ENCODE data around the gene UNCX.

The UNCX gene

GRCh38 chr7:1234881-1235500 is 2.3 kb downstream of the UNCX start:
- H3K9me2 ChIP-seq (replicated peaks; ENCODE audit: low read depth, low read length), result no peaks in the 10 kb centered on the region
- no peaks in the 10 kb centered on the region for H3F3A ChIP-seq (ENCODE audit: low read depth)
- H3K36me3 ChIP-seq (ENCODE audit: insufficient read depth, low read length), result no peaks in the 10 kb centered on the region
- H3K79me2 ChIP-seq (ENCODE audit: insufficient read depth, low read length), result no peaks in the 10 kb centered on the region
- H3K9ac ChIP-seq (ENCODE audit: low read depth, low read length, poor library complexity, severe bottlenecking), result no peak overlapping the region
- TF ChIP-seq CTCF (conservative IDR thresholded peaks at IDR 0.05; ENCODE audit: low read length) (no peak), EZH2phosphoT487 (IDR thresholded peaks at IDR 0.05; ENCODE audit: borderline replicate concordance) (no peak)
- H3K9me3 ChIP-seq (ENCODE audit: insufficient read depth, low read depth, low read length), result no peaks in the 10 kb centered on the region
- H4K20me1 ChIP-seq (ENCODE audit: insufficient read depth, low read length, poor library complexity, severe bottlenecking), result no peaks in the 10 kb centered on the region
- H3K27me3 ChIP-seq (ENCODE audit: insufficient read depth, low read length, poor library complexity, severe bottlenecking), result no peaks in the 10 kb centered on the region
- H3K4me3 ChIP-seq (ENCODE audit: low read length, poor library complexity, severe bottlenecking), result no peak overlapping the region
- no peak overlapping the region for H2AFZ ChIP-seq (ENCODE audit: low read length)
- H3K4me1 ChIP-seq (ENCODE audit: insufficient read depth, low read length, poor library complexity, severe bottlenecking), result no peaks in the 10 kb centered on the region
- no peak overlapping the region for H3K4me2 ChIP-seq (ENCODE audit: low read depth, low read length, poor library complexity, severe bottlenecking)

DNA sequence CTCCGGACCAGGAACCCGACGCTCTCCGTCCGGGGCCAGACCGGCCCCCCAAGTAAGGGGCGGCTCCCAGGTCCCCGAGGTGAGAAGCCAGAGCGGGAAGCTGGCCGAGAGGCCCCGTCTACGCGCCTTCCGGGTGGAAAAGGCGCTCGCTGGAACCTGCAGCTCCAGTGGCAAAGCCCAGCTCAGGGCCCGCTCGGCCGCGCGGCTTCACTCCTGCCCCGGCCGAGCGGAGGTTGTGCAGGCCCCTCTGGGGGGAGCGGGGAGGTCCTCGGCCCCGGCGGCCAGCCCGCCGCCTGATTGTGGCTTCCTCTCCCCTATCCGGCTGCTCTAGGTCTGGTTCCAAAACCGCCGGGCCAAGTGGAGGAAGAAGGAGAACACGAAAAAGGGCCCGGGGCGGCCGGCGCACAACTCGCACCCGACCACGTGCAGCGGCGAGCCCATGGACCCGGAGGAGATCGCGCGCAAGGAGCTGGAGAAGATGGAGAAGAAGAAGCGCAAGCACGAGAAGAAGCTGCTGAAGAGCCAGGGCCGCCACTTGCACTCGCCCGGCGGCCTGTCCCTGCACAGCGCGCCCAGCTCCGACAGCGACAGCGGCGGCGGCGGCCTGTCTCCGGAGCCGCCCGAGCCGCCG is 2.9 kb downstream of the UNCX start:
- Histone ChIP-seq H3K79me2 (ENCODE audit: insufficient read depth, low read length) (no peaks in the 10 kb centered on the region), H3F3A (ENCODE audit: low read depth) (no peaks in the 10 kb centered on the region), H3K36me3 (ENCODE audit: insufficient read depth, low read length) (no peaks in the 10 kb centered on the region), H4K20me1 (ENCODE audit: insufficient read depth, low read length, poor library complexity, severe bottlenecking) (no peaks in the 10 kb centered on the region), H3K4me1 (ENCODE audit: insufficient read depth, low read length, poor library complexity, severe bottlenecking) (no peaks in the 10 kb centered on the region), H3K9me3 (ENCODE audit: insufficient read depth, low read depth, low read length) (no peaks in the 10 kb centered on the region), H3K4me3 (ENCODE audit: low read length, poor library complexity, severe bottlenecking) (no peak overlapping the region), H3K9me2 (replicated peaks; ENCODE audit: low read depth, low read length) (no peaks in the 10 kb centered on the region), H2AFZ (ENCODE audit: low read length) (no peak overlapping the region), H3K9ac (ENCODE audit: low read depth, low read length, poor library complexity, severe bottlenecking) (no peak overlapping the region), H3K4me2 (ENCODE audit: low read depth, low read length, poor library complexity, severe bottlenecking) (no peak overlapping the region), H3K27me3 (ENCODE audit: insufficient read depth, low read length, poor library complexity, severe bottlenecking) (no peaks in the 10 kb centered on the region)
- TF ChIP-seq EZH2phosphoT487 (IDR thresholded peaks at IDR 0.05; ENCODE audit: borderline replicate concordance) (no peak), CTCF (conservative IDR thresholded peaks at IDR 0.05; ENCODE audit: low read length) (no peak)

DNA sequence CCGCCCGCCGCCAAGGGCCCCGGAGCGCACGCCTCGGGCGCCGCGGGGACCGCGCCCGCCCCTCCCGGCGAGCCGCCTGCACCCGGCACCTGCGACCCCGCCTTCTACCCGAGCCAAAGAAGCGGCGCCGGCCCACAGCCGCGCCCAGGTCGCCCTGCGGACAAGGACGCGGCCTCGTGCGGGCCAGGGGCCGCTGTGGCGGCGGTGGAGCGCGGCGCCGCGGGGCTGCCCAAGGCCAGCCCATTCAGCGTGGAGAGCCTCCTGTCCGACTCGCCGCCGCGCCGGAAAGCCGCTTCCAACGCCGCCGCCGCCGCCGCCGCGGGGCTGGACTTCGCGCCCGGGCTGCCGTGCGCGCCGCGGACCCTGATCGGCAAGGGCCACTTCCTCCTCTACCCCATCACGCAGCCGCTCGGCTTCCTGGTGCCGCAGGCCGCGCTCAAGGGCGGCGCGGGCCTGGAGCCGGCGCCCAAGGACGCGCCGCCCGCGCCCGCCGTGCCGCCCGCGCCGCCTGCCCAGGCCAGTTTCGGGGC is 3.5 kb downstream of the UNCX start:
- no peak overlapping the region for H3K9ac ChIP-seq (ENCODE audit: low read depth, low read length, poor library complexity, severe bottlenecking)
- H3K9me2 ChIP-seq (replicated peaks; ENCODE audit: low read depth, low read length), result no peaks in the 10 kb centered on the region
- no peaks in the 10 kb centered on the region for H3F3A ChIP-seq (ENCODE audit: low read depth)
- H3K4me1 ChIP-seq (ENCODE audit: insufficient read depth, low read length, poor library complexity, severe bottlenecking), result no peaks in the 10 kb centered on the region
- no peaks in the 10 kb centered on the region for H3K9me3 ChIP-seq (ENCODE audit: insufficient read depth, low read depth, low read length)
- no peak for TF ChIP-seq EZH2phosphoT487 (IDR thresholded peaks at IDR 0.05; ENCODE audit: borderline replicate concordance)
- no peak for TF ChIP-seq CTCF (conservative IDR thresholded peaks at IDR 0.05; ENCODE audit: low read length)
- H2AFZ ChIP-seq (ENCODE audit: low read length), result no peak overlapping the region
- no peaks in the 10 kb centered on the region for H3K36me3 ChIP-seq (ENCODE audit: insufficient read depth, low read length)
- H3K4me3 ChIP-seq (ENCODE audit: low read length, poor library complexity, severe bottlenecking), result no peak overlapping the region
- no peaks in the 10 kb centered on the region for H3K79me2 ChIP-seq (ENCODE audit: insufficient read depth, low read length)
- no peak overlapping the region for H3K4me2 ChIP-seq (ENCODE audit: low read depth, low read length, poor library complexity, severe bottlenecking)
- no peaks in the 10 kb centered on the region for H4K20me1 ChIP-seq (ENCODE audit: insufficient read depth, low read length, poor library complexity, severe bottlenecking)
- H3K27me3 ChIP-seq (ENCODE audit: insufficient read depth, low read length, poor library complexity, severe bottlenecking), result no peaks in the 10 kb centered on the region
